GM23248 (cell line): ENCODE data around the gene TRIM49B.
"Not testable (repeated sequence)": the region's sequence is repeated elsewhere in the genome, so short reads cannot be mapped to it uniquely, and the experiment has no call there.

ENCODE experiments used
- EZH2 ChIP-seq: fragments of 200-600 bp; sonication (generic); IDR thresholded peaks from 2 replicates; pipeline ENCODE4 v1.6.1; 2018; ENCODE audit warnings: antibody characterized with exemption, mild to moderate bottlenecking; ENCODE audit not compliant: insufficient read depth, poor library complexity, severe bottlenecking
- EZH2phosphoT487 ChIP-seq: fragments of 200-600 bp; sonication (generic); IDR thresholded peaks from 2 replicates; pipeline ENCODE4 v1.6.1; 2018; ENCODE audit warnings: antibody characterized with exemption, moderate library complexity, mild to moderate bottlenecking, low read depth; ENCODE audit not compliant: insufficient read depth

DNA sequence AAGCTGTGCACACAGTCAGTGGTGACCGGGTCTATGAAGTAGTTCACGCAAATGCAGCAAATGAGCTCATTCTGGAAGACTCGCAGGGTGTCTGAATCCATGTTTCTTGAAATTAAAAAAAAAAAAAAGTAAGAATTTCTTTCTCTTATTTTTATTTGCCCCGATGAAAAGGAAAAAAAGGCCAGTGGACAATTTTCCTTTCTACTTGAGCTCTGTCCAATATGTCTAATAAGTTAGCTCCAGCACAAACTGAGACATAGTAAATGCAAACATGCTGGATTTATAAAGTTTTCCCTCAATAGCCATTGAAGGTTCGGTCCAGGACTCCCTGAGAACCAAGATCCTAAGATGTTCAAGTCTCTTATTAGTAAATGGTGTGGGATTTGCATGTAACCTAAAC, 30.4 kb downstream of the TRIM49B start, which contains the start of gene TRIM64C:
- not testable (repeated sequence) for TF ChIP-seq EZH2phosphoT487, EZH2
